ENCODE results near the gene ENTPD1. TPM values are rescaled to one million over a fixed set of nuclear protein-coding genes. Genes with fewer than 3 reads are reported as not detected.

The ENTPD1 gene
- total RNA-seq, 1 donor: 7.6 TPM

DNA sequence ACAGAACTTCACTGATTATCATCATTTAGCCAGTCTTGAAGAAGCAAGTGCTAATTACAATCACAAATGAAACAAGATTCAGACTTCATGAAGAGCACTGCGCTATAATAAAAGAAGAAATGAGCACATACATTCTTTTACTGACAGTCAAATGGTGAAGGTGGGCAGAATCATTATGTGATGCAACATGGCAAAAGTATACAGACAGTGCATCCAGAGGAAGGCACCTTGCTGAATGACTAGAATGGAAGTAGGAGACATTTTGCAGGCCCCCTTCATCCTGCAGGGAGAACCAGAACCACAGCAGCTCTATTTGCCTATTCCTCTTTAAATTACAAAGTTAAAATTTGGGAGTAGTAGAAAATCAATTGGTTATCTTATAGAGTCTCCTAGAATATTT, 120.8 kb downstream of the ENTPD1 start:
- Histone ChIP-seq H4K20me1 (ENCODE audit: insufficient read depth, low read length) (no peaks in the 10 kb centered on the region), H2AFZ (ENCODE audit: low read length) (no peak overlapping the region), H3K79me2 (ENCODE audit: insufficient read depth, low read length) (no peaks in the 10 kb centered on the region), H3K4me3 (ENCODE audit: insufficient read depth, low read length) (no peak overlapping the region), H3K4me1 (ENCODE audit: insufficient read depth, low read length) (no peaks in the 10 kb centered on the region), H3K4me2 (ENCODE audit: insufficient read depth, low read length) (no peak overlapping the region), H3K9me3 (ENCODE audit: low read depth, low read length) (no peaks in the 10 kb centered on the region), H3K36me3 (ENCODE audit: insufficient read depth, low read length) (no peaks in the 10 kb centered on the region), H3K27ac (ENCODE audit: low read depth, low read length) (no peak overlapping the region), H3K27me3 (ENCODE audit: insufficient read depth, low read length) (no peaks in the 10 kb centered on the region)
- DNase-seq (ENCODE audit: insufficient read length, low spot score, missing footprints): no peak
- TF ChIP-seq, protein P1, sequence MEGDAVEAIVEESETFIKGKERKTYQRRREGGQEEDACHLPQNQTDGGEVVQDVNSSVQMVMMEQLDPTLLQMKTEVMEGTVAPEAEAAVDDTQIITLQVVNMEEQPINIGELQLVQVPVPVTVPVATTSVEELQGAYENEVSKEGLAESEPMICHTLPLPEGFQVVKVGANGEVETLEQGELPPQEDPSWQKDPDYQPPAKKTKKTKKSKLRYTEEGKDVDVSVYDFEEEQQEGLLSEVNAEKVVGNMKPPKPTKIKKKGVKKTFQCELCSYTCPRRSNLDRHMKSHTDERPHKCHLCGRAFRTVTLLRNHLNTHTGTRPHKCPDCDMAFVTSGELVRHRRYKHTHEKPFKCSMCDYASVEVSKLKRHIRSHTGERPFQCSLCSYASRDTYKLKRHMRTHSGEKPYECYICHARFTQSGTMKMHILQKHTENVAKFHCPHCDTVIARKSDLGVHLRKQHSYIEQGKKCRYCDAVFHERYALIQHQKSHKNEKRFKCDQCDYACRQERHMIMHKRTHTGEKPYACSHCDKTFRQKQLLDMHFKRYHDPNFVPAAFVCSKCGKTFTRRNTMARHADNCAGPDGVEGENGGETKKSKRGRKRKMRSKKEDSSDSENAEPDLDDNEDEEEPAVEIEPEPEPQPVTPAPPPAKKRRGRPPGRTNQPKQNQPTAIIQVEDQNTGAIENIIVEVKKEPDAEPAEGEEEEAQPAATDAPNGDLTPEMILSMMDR (IDR thresholded peaks at IDR 0.05; ENCODE audit: extremely low read depth, low read depth, low read length): no peak

DNA sequence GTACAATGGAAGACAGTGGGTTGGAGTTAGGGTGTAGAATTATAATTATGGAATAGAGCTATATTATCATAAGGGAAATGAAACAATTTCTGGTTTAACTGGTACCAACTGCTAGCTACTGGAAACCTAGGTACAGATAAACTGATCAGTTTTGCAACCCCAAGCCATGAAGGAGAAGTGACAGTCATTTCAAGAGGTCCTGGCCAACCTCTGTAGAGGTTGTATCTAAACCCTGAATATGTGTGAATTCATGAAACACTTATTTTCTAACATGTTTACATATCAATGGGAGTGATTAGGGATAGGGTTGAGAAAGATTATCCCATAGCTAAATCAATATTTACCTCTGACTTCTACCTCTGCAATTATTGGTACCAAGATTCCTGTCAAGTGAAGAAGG, 121.9 kb downstream of the ENTPD1 start:
- H3K4me1 ChIP-seq (ENCODE audit: insufficient read depth, low read length): no peaks in the 10 kb centered on the region
- DNase-seq (ENCODE audit: insufficient read length, low spot score, missing footprints): no peak
- no peaks in the 10 kb centered on the region for H3K36me3 ChIP-seq (ENCODE audit: insufficient read depth, low read length)
- no peak overlapping the region for H3K4me3 ChIP-seq (ENCODE audit: insufficient read depth, low read length)
- H3K9me3 ChIP-seq (ENCODE audit: low read depth, low read length): no peaks in the 10 kb centered on the region
- H2AFZ ChIP-seq (ENCODE audit: low read length): no peak overlapping the region
- no peak overlapping the region for H3K4me2 ChIP-seq (ENCODE audit: insufficient read depth, low read length)
- no peaks in the 10 kb centered on the region for H3K79me2 ChIP-seq (ENCODE audit: insufficient read depth, low read length)
- H3K27ac ChIP-seq (ENCODE audit: low read depth, low read length): no peak overlapping the region
- no peaks in the 10 kb centered on the region for H3K27me3 ChIP-seq (ENCODE audit: insufficient read depth, low read length)
- TF ChIP-seq, protein P1 (IDR thresholded peaks at IDR 0.05; ENCODE audit: extremely low read depth, low read depth, low read length): no peak
- no peaks in the 10 kb centered on the region for H4K20me1 ChIP-seq (ENCODE audit: insufficient read depth, low read length)

DNA sequence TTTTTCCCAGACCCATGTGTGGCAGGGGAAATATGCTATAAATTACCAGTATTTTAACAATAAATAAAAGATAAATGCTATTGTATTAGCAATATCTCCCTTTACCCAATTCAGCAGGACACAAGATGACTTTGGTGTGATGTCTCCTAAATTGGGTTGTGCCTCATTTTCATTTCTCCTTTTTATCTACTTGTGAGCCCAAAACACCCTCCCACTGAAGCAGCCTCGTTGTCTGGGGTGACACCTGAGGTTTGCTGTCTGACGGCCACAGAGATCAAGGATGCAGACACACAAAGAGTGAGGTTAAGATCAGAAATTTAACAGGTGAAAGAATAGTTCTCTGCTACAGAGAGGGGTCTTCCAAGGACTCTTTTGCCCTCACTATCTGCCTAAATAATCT, 124.7 kb downstream of the ENTPD1 start:
- H3K9me3 ChIP-seq (ENCODE audit: low read depth, low read length): no peaks in the 10 kb centered on the region

DNA sequence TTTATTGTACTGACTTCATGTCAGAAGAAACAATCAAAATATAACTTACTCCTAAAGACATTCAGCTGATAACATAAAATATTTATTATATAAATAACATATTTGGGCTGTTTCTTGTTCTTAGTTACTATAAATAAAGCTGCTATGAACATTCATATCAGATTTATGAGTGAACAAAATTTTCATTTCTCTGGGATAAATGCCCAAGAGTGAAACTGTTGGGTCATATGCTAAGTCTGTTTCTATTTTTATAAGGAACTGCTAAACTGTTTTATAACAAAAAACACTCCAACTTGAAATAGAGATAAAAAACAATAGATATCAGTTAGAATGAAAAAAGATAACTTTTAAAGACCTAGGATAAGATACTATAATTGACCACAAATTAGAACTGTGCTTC, 125.4 kb downstream of the ENTPD1 start:
- Histone ChIP-seq H3K4me1 (ENCODE audit: insufficient read depth, low read length) (no peaks in the 10 kb centered on the region), H3K36me3 (ENCODE audit: insufficient read depth, low read length) (no peaks in the 10 kb centered on the region), H3K79me2 (ENCODE audit: insufficient read depth, low read length) (no peaks in the 10 kb centered on the region), H3K4me2 (ENCODE audit: insufficient read depth, low read length) (no peak overlapping the region), H3K27ac (ENCODE audit: low read depth, low read length) (no peak overlapping the region), H3K9me3 (ENCODE audit: low read depth, low read length) (no peaks in the 10 kb centered on the region), H2AFZ (ENCODE audit: low read length) (no peak overlapping the region), H3K27me3 (ENCODE audit: insufficient read depth, low read length) (no peaks in the 10 kb centered on the region), H4K20me1 (ENCODE audit: insufficient read depth, low read length) (no peaks in the 10 kb centered on the region), H3K4me3 (ENCODE audit: insufficient read depth, low read length) (no peak overlapping the region)
- no peak for DNase-seq (ENCODE audit: insufficient read length, low spot score, missing footprints)
- TF ChIP-seq, protein P1 (IDR thresholded peaks at IDR 0.05; ENCODE audit: extremely low read depth, low read depth, low read length): no peak

More for the DNA sequence above, 124.7 kb downstream of the ENTPD1 start:
- Histone ChIP-seq H3K27me3 (ENCODE audit: insufficient read depth, low read length) (no peaks in the 10 kb centered on the region), H3K36me3 (ENCODE audit: insufficient read depth, low read length) (no peaks in the 10 kb centered on the region), H3K4me1 (ENCODE audit: insufficient read depth, low read length) (no peaks in the 10 kb centered on the region), H3K79me2 (ENCODE audit: insufficient read depth, low read length) (no peaks in the 10 kb centered on the region), H3K4me2 (ENCODE audit: insufficient read depth, low read length) (no peak overlapping the region), H4K20me1 (ENCODE audit: insufficient read depth, low read length) (no peaks in the 10 kb centered on the region), H2AFZ (ENCODE audit: low read length) (no peak overlapping the region), H3K4me3 (ENCODE audit: insufficient read depth, low read length) (no peak overlapping the region), H3K27ac (ENCODE audit: low read depth, low read length) (no peak overlapping the region)
- TF ChIP-seq, protein P1 (IDR thresholded peaks at IDR 0.05; ENCODE audit: extremely low read depth, low read depth, low read length): no peak
- DNase-seq (ENCODE audit: insufficient read length, low spot score, missing footprints): no peak
